ENCODE data around the gene ZFPM1.

ZFPM1 gene

DNA sequence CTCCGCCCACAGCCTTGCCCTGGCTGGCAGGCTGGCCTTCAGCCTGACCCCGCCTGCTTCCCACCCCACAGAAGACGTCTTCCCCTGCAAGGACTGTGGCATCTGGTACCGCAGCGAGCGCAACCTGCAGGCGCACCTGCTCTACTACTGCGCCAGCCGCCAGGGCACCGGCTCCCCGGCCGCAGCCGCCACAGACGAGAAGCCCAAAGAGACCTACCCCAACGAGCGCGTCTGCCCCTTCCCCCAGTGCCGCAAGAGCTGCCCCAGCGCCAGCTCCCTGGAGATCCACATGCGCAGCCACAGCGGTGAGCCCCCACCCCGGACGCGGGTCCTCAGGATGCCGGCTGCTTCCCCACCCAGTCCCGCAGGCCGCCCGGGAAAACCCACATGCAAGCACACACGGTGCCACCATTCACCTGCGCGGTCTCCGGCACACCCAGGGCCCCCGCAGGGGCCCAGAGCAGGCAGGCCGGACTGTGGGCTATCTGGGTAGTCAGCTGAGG is 78.9 kb downstream of the ZFPM1 start:
- no peak for DNase-seq

DNA sequence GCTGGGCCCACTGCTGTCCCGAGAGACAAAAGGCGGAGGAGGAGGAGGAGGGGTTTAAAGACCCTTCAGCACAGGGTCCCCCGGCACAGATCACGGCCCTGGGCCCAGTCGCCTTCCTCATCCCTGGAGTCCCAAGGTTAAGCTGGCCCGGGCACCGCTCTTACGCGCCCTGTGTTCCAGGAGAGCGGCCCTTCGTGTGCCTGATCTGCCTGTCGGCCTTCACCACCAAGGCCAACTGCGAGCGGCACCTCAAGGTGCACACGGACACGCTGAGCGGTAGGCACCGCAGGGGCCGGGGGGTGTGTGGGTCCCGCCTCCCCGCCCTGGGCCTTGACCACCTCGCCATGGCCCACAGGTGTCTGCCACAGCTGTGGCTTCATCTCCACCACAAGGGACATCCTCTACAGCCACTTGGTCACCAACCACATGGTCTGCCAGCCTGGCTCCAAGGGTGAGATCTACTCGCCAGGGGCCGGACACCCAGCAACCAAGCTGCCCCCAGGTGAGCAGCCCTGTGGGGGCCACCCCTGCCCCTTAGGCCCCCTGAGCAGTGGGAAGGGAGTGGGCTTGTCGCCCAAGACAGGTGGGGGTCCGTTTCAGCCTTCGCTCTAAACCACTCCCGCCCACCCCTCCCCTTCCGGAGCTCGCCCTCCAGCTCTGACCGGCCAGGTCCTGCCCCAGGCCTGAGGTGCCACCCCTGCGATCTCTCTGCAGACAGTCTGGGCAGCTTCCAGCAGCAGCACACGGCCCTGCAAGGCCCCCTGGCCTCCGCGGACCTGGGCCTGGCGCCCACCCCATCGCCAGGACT is 79.6 kb downstream of the ZFPM1 start:
- DNase-seq, result no peak

DNA sequence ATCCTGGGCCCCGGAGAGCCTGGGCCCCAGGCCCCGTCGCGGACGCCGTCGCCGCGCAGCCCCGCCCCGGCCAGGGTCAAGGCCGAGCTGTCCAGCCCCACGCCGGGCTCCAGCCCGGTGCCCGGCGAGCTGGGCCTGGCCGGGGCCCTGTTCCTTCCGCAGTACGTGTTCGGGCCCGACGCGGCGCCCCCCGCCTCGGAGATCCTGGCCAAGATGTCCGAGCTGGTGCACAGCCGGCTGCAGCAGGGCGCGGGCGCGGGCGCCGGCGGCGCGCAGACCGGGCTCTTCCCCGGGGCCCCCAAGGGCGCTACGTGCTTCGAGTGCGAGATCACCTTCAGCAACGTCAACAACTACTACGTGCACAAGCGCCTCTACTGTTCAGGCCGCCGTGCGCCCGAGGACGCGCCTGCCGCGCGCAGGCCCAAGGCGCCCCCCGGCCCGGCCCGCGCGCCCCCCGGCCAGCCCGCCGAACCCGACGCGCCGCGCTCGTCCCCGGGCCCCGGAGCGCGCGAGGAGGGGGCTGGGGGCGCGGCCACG is 80.4 kb downstream of the ZFPM1 start:
- DNase-seq, result no peak

DNA sequence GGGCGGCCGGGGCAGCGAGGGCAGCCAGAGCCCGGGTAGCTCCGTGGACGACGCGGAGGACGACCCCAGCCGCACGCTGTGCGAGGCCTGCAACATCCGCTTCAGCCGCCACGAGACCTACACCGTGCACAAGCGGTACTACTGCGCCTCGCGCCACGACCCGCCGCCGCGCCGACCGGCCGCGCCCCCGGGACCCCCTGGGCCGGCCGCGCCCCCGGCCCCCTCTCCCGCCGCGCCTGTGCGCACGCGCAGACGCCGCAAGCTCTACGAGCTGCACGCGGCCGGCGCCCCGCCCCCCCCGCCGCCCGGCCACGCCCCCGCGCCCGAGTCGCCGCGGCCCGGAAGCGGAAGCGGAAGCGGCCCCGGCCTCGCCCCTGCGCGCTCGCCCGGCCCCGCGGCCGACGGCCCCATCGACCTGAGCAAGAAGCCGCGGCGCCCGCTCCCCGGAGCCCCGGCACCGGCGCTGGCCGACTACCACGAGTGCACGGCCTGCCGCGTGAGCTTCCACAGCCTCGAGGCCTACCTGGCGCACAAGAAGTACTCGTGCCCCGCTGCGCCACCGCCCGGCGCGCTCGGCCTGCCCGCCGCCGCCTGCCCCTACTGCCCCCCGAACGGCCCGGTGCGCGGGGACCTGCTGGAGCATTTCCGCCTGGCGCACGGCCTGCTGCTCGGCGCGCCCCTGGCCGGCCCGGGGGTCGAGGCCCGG is 81.0 kb downstream of the ZFPM1 start:
- peak; percentile 21 for DNase-seq

DNA sequence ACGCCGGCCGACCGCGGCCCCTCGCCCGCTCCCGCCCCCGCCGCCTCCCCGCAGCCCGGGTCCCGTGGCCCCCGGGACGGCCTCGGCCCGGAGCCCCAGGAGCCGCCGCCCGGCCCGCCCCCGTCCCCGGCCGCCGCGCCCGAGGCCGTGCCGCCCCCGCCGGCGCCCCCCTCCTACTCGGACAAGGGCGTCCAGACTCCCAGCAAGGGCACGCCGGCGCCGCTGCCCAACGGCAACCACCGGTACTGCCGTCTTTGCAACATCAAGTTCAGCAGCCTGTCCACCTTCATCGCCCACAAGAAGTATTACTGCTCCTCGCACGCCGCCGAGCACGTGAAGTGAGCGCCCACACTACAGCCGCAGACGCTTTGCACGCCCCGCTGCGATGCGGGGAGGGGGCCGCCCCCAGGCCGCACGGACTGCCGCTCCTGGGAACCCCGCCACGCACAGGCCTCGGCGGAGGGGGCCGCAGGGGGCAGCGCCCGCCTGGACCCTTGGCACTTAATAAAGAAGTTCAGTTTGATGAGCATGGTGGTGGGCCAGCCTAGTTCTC is 81.6 kb downstream of the ZFPM1 start:
- no peak for DNase-seq

DNA sequence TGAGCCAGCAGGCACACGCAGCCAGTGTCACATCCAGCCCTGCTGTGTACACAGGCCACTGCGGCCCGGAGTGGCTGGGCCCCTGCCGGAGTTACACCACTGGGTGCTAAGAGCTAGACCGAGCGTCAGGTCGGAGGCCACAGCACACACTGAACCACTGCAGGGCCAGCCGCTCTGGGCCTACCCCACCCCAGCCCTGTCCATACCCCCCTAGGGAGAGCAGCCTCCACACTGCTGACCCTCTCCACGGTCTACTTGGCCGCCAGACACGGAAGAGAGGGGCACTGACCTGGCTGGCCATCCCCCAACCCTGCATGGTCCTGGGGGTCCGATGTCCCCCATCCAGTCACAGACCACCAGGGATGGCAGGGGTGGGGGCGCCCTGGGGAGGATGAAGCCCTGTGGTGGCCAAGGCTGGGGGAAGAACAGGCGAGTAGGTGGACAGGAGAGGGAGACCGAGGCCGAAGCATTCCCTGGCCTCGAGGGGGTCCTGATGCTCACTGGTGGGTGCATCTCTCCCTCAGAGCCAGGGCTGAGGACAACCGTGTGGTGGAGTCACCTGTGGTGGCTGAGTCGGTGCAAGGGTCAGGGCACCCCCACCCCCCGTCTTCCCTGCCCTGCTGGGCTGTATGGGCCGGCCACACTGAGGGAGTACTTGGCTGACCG is 82.2 kb downstream of the ZFPM1 start:
- no peak for DNase-seq

DNA sequence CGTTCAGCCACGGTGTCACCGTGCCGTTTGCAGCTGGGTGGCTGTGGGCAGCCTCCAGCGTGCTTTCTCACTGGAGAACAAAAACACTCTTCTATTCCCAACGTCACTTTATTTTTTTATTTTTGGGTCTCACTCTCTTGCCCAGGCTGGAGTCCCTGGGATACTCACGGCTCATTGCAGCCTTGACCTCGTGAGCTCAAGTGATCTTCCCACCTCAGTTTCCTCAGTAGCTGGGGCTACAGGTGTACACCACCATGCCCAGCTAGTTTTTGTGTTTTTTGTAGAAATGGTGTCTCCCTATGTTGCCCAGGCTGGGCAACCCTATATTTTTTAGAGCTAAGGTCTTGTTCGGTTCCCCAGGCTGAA is 82.8 kb downstream of the ZFPM1 start:
- DNase-seq, result no peak

DNA sequence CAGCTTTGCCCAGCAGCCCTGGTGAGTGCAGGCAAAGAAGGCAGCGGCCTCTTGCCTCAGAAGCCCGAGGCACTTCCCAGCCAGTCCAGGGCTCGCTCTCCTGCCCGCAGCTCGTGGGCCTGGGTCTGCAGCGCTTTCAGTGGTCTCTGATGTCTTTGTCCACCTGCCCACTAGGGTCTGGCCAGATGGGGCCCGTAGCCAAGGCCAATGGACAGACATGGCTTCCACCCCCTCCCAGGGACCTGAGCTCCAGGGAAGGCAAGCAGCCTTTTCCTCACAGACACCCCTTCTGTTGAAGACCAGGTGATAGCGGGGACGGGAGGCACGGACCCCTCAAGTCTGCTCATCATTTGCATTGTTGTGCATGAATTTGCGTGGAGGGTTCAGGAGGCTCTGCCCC is 83.4 kb downstream of the ZFPM1 start:
- DNase-seq, result no peak

DNA sequence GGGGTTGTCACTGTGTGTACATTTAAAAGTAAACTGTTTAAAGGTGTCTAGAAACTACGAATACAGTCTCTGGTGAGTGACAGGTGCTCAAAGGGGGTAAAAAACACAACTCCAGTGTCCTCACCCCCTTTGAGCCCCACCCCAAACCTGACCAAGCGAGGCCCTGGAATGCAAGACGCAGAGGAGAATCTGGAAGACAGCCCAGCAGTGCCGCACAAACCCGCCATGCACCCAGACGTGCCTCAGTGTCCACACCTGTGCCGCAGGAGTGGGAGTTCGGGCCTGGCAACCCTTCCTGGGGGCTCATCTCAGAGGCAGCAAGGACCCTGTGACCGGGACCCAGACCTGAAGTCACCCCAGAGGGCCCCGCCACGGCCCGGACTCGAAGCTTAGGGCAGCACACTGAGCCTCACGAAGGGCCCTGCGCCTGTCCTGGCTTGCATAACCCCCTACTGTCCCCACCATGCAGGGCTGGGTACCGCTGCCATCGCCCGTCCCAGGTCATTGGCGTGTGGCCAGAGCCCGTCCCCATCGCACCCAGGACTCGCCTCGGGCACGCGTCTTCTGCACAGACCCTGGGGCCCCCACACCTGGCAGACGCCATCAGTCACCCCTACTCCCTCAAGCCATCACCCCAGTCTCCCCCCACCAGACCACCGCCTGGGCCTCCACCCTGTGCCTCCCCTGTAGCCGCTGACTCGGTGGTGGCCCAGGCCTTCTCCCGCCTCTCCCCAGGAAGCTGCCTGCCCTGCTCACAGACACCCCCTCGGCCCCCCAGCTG is 84.1 kb downstream of the ZFPM1 start:
- no peak for DNase-seq

DNA sequence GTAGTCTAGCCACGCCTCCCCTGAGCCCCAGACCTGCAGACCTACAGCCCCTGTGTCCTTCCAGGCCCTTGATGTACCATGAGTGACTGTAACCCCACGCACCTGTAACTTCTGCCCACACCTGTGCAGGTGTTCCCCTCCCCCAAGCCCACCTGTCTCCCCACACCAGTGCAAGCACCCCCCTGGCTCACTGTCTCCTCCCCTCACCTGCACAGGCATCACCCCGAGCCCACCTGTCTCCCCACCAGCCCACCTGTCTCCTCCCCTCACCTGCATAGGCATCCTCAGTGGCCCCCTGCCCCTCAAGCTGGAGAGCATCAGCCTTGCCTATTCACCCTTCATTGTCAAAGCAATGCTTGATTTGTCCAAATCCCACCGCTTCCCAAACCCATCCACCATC is 84.8 kb downstream of the ZFPM1 start:
- no peak for DNase-seq

DNA sequence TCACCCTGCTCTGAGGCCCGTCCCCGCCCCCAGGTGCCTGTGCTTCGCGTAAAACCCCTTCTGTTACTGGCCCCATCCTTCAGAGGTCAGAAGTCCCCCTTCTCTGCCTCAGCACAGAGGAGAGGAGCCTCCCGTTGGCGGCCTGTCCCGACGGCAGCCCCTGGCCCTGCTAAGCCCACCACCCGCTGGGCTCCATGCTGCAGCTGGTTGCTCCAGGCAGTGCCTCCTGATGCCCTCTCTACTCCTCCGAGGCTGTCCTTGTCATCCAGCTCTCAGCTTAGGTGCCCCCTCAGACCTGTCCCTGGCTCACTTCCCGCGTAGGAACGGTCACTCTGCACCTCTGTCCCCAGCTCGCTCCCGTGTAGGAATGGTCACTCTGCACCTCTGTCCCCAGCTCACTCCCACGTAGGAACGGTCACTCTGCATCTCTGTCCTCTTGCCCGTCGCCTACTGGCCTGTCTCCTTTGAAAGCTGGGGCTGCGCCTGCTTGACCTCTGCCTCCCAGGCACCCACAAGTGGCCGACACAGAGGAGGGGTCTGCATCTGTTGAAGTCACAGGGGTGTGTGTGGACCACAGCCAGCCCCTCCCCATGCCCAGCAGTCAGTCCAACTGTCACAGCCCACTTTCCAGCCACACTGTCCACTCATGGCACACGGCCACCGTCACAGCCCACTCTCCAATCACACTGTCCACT is 85.4 kb downstream of the ZFPM1 start:
- no peak for DNase-seq

DNA sequence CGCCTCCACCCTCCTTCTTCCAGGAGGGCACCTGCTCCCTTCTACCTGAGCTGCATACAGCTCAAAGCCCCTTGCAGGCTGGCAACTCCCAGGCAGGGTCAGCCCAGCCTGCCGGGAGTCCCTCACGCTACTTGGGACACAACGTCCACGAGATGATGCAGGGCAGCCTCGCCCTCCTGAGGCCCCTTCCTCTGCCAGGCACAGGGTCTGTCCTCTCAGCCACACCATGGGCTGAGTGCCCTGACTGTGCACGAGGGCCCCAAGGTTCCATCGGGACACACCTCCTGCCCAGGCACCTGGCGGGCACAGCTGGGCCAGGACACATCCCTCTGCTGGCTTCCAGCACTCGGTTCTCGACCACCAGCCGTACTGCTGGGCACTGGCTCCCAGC is 86.2 kb downstream of the ZFPM1 start:
- DNase-seq, result no peak

DNA sequence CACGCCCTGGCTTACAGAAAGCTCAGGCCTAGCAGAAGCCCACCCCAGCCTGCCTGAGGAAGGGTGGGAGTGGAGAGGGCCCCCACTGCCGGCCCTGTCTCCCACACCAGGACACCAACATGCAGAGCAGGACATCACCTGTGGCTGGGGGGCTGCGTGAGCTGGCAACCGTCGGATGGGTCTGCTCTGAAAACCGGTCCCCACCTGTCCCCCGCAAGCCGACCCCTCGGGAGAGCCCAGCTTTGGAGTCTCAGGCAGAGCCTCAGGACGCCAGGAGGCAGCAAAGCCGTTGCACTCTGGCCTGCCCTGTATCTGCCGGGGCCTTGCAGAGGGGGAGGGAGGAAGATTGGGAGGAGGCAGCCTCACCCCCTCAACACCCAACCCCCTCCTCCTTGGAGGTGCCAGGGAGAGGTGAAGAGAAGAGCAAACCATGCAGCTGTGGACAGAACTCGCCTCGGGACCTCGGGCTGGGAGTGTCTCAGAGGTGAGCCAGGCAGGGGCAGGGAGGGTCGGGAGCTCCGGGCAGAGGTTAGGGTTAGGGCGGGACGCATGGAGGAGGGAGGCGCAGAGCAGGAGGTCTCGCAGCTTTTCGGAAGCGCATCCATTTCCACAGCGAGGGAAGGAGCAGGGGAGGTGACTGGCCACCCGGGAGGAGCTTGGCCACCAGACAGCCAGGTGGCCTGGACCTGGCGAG is 86.7 kb downstream of the ZFPM1 start:
- DNase-seq, result no peak

DNA sequence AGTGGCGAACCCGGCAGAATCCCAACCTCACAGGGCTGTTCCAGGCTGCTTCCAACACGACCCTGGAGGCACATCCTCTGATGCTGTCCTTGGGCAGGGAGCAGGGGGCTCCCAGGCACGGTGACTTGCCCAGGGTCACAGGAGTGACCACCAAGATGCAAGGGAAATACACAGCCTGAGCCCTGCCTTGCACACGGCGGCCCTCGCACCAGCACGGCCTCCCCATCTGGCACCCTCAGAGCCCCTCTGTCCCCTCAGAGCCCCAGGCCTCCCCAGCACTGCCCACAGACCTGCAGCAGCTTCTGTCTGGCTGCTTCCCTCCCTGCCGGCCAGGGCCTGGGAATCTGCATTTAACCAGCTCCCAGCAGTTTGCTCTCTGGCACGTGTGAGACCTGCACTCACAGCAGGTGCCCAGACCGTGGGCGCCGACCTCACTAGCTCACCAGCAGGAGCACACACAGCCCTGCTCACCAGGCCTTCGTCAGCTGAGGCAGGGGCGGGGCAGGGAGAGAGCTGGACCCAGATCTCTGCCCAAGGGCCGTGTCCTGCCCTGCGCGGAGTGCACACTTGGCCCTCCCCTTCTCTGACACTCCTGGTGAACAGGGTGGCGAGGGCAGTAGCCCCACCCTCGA is 87.4 kb downstream of the ZFPM1 start:
- no peak for DNase-seq

DNA sequence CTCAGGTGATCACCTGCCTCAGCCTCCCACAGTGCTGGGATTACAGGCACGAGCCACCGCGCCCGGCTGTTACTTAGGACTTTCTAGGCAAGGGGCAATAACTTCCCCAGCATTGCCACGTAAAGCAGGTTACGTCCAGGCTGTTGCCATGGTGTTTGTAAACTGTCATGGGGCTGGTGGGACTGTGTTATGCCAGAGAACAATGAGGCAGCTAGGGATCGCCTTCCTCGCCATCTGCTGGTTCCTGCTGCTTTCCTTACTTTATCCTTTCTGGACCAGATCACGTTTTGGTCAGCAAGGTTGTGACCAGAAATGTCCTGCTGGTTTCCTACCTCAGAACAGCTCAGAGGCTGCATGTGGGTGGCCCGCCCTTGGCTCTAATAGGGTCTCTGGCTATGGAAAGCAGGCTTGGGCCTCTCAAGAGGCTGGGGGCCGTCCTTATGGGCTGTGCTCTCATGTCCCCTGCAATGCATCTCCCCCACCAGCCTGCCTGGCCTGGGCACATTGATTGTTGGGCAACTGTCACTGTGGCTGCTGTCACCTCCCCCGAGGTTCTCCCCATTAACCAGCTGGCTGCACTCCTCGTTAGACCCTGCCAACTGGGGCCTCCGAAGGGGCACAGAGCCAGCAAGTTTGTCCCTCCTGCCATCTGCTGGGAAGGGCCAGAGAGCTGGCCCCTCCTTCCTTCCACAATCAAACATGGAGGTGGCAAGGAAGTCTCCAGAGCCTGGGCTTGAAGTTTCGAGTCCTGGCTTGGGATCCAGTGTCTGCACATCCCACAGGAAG is 88.9 kb downstream of the ZFPM1 start:
- DNase-seq, result no peak

DNA sequence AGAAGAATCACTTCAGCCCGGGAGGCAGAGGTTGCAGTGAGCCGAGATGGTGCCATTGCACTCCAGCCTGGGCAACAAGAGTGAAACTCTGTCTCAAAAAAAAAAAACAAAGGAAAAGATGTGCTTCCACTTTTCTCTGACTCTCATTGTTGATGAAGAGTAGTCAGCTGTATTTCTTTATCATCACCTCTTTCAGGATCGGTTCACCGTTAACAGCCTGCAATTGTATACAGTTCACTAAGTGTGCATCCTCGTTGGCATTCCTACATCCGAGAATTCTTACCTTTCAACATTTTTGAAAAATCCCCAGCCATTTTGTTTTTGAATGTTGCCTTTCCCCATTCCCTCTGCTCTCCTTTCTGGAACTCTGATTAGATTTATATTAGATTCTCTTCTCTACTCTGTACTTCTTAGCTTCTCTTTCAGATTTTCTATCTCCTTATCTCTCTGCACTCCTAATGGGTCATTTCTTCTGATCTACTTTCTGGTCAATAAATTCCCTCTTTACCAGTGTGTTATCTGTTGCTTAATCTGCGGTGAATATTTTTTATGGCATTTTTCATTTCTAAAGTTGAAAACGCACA is 90.2 kb downstream of the ZFPM1 start:
- DNase-seq, result no peak

DNA sequence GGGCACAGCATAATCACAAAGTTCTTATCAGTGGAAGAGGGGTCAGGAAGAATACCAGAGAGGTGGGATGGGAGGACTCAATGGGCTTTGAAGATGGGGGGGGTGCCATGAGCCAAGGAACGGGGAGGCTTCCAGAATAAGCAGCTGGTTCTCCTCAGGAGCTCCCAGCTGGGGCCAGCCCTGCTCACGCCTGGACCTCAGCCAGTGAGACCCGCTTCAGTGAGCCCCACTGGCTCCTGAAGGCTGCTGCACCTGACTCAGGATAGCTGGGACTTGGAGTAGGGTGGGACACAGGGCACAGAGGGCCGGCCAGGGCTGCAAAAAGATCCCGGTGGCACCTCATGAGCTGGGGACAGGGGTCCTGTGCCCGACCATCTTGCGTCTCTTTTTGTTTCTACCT is 92.7 kb downstream of the ZFPM1 start:
- DNase-seq, result no peak

DNA sequence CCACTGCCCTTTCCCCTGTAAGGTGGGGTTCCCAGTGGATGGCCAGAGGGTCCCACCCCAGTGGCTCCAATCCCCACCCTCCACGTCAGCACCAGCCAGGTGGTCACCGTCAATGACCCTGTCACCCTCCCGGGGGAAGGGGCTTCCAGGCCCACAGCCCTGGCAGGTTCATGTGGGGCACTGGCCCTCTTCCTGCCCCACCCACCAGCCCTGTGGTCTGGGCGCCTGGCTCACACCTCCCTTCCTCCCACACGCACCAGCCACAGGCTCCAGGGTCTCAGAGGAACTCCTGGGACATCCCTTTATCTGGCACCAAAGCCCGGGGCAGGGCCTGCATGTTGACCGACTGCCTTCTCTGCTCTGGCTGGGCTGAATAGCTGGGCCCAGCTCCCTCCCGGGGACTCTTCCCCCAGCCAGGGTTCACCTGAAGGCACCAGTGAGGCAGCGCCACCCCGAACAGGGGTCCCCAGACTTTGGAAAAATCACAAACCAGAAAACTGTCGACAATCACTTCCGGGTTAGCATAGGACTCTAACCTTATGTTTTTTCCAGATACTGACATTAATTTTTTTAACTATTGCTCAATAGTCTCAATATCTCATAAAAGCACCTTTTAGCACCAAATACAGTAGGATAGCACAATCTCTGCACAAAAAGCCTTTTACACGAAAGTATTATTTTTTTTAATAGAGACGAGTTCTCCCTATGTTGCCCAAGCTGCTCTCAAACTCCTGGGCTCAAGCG is 95.2 kb downstream of the ZFPM1 start:
- DNase-seq, result no peak

DNA sequence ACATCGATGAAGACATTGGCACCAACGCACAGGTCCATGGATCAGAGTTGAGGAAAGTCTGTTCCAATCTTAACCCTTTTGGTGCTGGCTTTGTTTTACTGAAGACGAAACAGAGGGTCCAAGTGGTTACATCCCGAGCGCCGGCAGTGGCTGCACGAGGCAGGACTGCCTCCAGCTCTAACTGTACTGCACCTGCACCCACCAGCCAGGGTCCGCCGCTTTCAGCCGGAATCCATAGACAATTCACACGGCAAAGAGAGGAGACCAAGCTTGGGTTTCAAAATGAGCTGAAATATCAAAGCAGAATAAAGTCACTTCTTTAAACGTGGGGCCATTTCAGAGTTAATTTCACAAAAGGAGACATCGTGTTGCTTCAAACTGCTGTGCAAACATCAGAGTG is 95.9 kb downstream of the ZFPM1 start:
- no peak for DNase-seq
